Measurements from ENCODE around the gene NRSN2.

The NRSN2 gene

GRCh38 chr20:346640-347316, at the start of gene NRSN2:
NRSN2 (plus strand) TSS chr20:347111; CDS start chr20:349644, 2,533 bp downstream.
- DNase-seq (ENCODE audit: low spot score), result no peak
- peak within 1 kb of the TSS; percentile 74 to 96 for H3K27ac ChIP-seq
- peak within 1 kb of the TSS; percentile 86 for H3K4me3 ChIP-seq
- no peak for TF ChIP-seq CTCF (IDR thresholded peaks at IDR 0.05)

- Histone ChIP-seq H3K4me3 (peak overlapping the region; percentile 89), H3K27ac (peak overlapping the region; percentile 87 to 95)
- peak; percentile 80 for DNase-seq (ENCODE audit: low spot score)
- no peak for TF ChIP-seq CTCF (IDR thresholded peaks at IDR 0.05)
These were observed 48.8 kb upstream of the NRSN2 start for GRCh38 chr20:297925-298775.

- H3K27ac ChIP-seq, result peak overlapping the region; percentile 87 to 95
- peak overlapping the region; percentile 89 for H3K4me3 ChIP-seq
- no peak for TF ChIP-seq CTCF (IDR thresholded peaks at IDR 0.05)
- no peak for DNase-seq (ENCODE audit: low spot score)
These were observed 48.0 kb upstream of the NRSN2 start for GRCh38 chr20:298776-299391.

- Histone ChIP-seq H3K27ac (peak overlapping the region in 1 of 2 donors; percentile 8), H3K4me3 (peak overlapping the region; percentile 89)
- no peak for TF ChIP-seq CTCF (IDR thresholded peaks at IDR 0.05)
- no peak for DNase-seq (ENCODE audit: low spot score)
These were observed 46.4 kb upstream of the NRSN2 start for GRCh38 chr20:300345-300990.

GRCh38 chr20:301886-302848, 44.7 kb upstream of the NRSN2 start:
- no peak overlapping the region for H3K27ac ChIP-seq
- no peak for DNase-seq (ENCODE audit: low spot score)
- no peak overlapping the region for H3K4me3 ChIP-seq
- no peak for TF ChIP-seq CTCF (IDR thresholded peaks at IDR 0.05)

GRCh38 chr20:305745-306144, 41.2 kb upstream of the NRSN2 start:
- DNase-seq (ENCODE audit: low spot score), result no peak
- H3K4me3 ChIP-seq, result no peak overlapping the region
- no peak overlapping the region for H3K27ac ChIP-seq
- TF ChIP-seq CTCF (IDR thresholded peaks at IDR 0.05), result no peak

Measured in coronary artery (tissue), 2 donors.